ENCODE measurements around the gene MUC4. TPM values are rescaled to one million over a fixed set of nuclear protein-coding genes. Genes with fewer than 3 reads are reported as not detected.
"Not testable (repeated sequence)": the region's sequence is repeated elsewhere in the genome, so short reads cannot be mapped to it uniquely, and the experiment has no call there.

The MUC4 gene
- total RNA-seq, 1 donor from 2014 or later: not detected

GRCh38 chr3:195752546-195753331 lies 59.0 kb downstream of the MUC4 start:
- DNase-seq (ENCODE audit: low spot score in 2 of 2): no peak
- Histone ChIP-seq H3K36me3 (no peaks in the 10 kb centered on the region), H3K27me3 (no peaks in the 10 kb centered on the region), H3K4me1 (no peaks in the 10 kb centered on the region), H3K9me3 (no peaks in the 10 kb centered on the region), H3K4me3 (no peak overlapping the region), H3K27ac (no peak overlapping the region)
- no peak for TF ChIP-seq CTCF (IDR thresholded peaks at IDR 0.05)
- intact Hi-C loops (cut with DNase I): no loop called here

DNA sequence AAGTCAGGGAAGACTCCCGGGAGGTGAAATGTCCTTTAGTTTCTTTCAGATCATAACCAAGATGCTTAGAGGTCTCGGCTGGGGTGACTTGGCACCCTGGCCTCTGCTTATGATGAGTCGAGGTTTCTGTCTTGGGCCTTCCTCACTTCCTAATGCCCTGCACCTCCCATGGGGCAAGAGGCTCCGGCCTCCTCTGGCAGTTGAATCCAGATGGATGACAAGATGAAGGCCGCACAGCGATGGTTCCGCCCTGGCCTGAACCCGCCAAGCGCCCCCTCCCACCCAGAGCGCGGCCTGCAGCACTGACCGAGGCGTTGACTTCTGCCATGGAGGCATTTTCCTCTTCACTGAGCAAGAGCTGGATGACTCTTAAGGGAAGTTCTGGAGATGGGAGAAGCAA lies 59.7 kb downstream of the MUC4 start:
- H3K27ac ChIP-seq: no peak overlapping the region
- no peak for DNase-seq (ENCODE audit: low spot score in 2 of 2)
- no peaks in the 10 kb centered on the region for H3K4me1 ChIP-seq
- intact Hi-C loops (cut with DNase I): no loop called here
- no peaks in the 10 kb centered on the region for H3K36me3 ChIP-seq
- H3K4me3 ChIP-seq: no peak overlapping the region
- H3K27me3 ChIP-seq: no peaks in the 10 kb centered on the region
- TF ChIP-seq CTCF (IDR thresholded peaks at IDR 0.05): no peak
- no peaks in the 10 kb centered on the region for H3K9me3 ChIP-seq

- intact Hi-C loops (cut with DNase I): no loop called here
- Histone ChIP-seq H3K9me3 (no peaks in the 10 kb centered on the region), H3K4me3 (no peak overlapping the region), H3K4me1 (no peaks in the 10 kb centered on the region), H3K36me3 (no peaks in the 10 kb centered on the region), H3K27ac (no peak overlapping the region), H3K27me3 (no peaks in the 10 kb centered on the region)
- no peak for DNase-seq (ENCODE audit: low spot score in 2 of 2)
- no peak for TF ChIP-seq CTCF (IDR thresholded peaks at IDR 0.05)
These were observed 60.2 kb downstream of the MUC4 start for GRCh38 chr3:195751560-195751959.

GRCh38 chr3:195750797-195751520 lies 60.8 kb downstream of the MUC4 start:
- DNase-seq (ENCODE audit: low spot score in 2 of 2): no peak
- H3K27me3 ChIP-seq: no peaks in the 10 kb centered on the region
- H3K27ac ChIP-seq: no peak overlapping the region
- no peaks in the 10 kb centered on the region for H3K36me3 ChIP-seq
- intact Hi-C loops (cut with DNase I): no loop called here
- no peak for TF ChIP-seq CTCF (IDR thresholded peaks at IDR 0.05)
- no peaks in the 10 kb centered on the region for H3K4me1 ChIP-seq
- H3K9me3 ChIP-seq: no peaks in the 10 kb centered on the region
- H3K4me3 ChIP-seq: no peak overlapping the region

GRCh38 chr3:195749101-195749500 lies 62.6 kb downstream of the MUC4 start:
- DNase-seq (ENCODE audit: low spot score in 2 of 2); H3K4me3 ChIP-seq; H3K27me3 ChIP-seq; H3K36me3 ChIP-seq; H3K9me3 ChIP-seq; intact Hi-C loops (cut with DNase I); H3K4me1 ChIP-seq; H3K27ac ChIP-seq: not testable (repeated sequence)

DNA sequence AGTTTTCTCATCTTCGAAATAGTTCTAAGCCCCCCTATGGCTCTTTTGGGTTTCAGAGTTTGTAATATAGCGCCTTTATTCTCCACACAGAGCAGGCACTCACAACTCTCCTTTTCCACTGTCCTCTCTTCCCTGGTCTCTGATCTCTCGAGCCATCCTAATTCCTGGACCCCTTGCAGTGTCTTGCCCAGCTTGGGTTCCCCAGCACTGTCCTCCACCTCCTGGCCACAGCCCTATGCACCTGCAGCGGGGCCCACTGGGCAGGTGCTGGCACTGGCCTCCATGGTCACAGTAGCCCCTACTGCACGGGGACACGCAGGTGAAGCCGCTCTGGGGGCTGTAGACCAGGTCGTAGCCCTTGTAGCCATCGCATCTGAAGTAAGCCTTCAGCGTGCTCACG lies 63.1 kb downstream of the MUC4 start:
- TF ChIP-seq CTCF (IDR thresholded peaks at IDR 0.05): no peak
- Histone ChIP-seq H3K27ac (no peak overlapping the region), H3K9me3 (no peaks in the 10 kb centered on the region), H3K4me1 (no peaks in the 10 kb centered on the region), H3K36me3 (no peaks in the 10 kb centered on the region), H3K27me3 (no peaks in the 10 kb centered on the region), H3K4me3 (no peak overlapping the region)
- intact Hi-C loops (cut with DNase I): no loop called here
- DNase-seq (ENCODE audit: low spot score in 2 of 2): no peak

Measured in ascending aorta (tissue), 2 donors.